Cardiac muscle cell (in vitro differentiated cells and primary cell): Measurements from ENCODE around the gene ITGB3. TPM values are rescaled to one million over a fixed set of nuclear protein-coding genes. Genes with fewer than 3 reads are reported as not detected.

ENCODE experiments used
- DNase-seq, 2 donors: peaks; one replicate each; pipeline versions ENCODE4 v3.0.0 to v3.0.0-alpha.2; 2010 to 2017; ENCODE audit warnings: low read depth in 1 of 2, low spot score in 1 of 2
- H3K27ac ChIP-seq: fragments of 200-600 bp; sonication (generic); 2 replicates; pipeline ENCODE4 v1.5.1; 2016
- H3K27me3 ChIP-seq: fragments of 200-600 bp; sonication (generic); 2 replicates; pipeline ENCODE4 v1.6.0; 2016; ENCODE audit warnings: control low read depth
- H3K36me3 ChIP-seq: fragments of 200-600 bp; sonication (generic); 2 replicates; pipeline ENCODE4 v1.5.1; 2016; ENCODE audit warnings: control low read depth
- H3K4me1 ChIP-seq: fragments of 200-600 bp; sonication (generic); 2 replicates; pipeline ENCODE4 v1.8.1; 2017; ENCODE audit warnings: low read depth, mild to moderate bottlenecking, mixed run types
- H3K4me3 ChIP-seq: fragments of 200-600 bp; sonication (generic); 2 replicates; pipeline ENCODE4 v1.5.1; 2016; ENCODE audit warnings: mild to moderate bottlenecking
- H3K9me3 ChIP-seq: fragments of 200-600 bp; sonication (generic); 2 replicates; pipeline ENCODE4 v1.5.1; 2017; ENCODE audit warnings: low read depth, mild to moderate bottlenecking, control low read depth
- polyA plus RNA-seq: library from polyadenylated mRNA; unstranded; fragments of >200 nt; fragmentation: Nextera tagmentation; extraction: Ambion mirVana; gene quantifications from 2 replicates; pipeline ENCODE4 v1.2.1, GENCODE V29; 2016
- total RNA-seq: library from RNA; depleted of rRNA; stranded (reverse); fragments of >200 nt; gene quantifications from 2 replicates; pipeline ENCODE4 v1.2.3, GENCODE V29; 2016
- TF ChIP-seq, protein P1 (sequence below): IDR thresholded peaks from 2 replicates; pipeline ENCODE4 v1.5.1; 2012; ENCODE audit warnings: low read depth, mild to moderate bottlenecking, low read length

ITGB3 gene
- total RNA-seq (11.8 and 20.0 TPM in 2 replicates), polyA plus RNA-seq (4.6 and 6.9 TPM in 2 replicates)

DNA sequence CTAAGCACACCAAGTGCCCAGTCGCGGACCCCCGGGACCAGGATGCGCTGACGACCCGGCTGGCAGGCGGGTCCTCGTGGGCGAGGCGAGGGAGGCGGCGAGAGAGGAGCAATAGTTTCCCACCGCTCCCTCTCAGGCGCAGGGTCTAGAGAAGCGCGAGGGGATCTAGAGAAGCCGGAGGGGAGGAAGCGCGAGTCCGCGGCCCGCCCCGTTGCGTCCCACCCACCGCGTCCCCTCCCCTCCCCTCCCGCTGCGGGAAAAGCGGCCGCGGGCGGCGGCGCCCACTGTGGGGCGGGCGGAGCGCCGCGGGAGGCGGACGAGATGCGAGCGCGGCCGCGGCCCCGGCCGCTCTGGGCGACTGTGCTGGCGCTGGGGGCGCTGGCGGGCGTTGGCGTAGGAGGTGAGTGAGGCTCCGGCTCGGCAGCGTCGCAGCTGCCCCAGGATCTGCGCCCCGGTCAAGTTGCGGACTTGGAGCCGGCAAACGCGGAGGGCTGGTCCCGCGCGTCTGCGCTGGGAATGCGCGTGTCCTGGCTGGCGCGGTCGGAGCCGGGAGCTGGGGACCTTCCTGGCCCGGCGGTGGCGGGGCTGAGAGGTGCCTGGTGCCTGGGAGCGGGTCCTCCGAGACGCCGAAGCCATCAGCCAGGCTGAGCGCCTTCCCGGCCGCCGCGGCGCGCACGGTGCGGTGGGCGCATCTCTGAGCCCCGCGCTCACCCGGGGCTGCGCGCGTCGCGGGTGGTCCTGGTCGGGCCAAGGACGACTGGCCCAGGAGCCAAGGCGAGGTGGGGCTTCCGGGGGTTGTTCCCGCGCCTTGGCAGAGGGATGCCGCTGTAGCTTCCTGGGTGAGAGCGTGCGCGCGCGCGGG lies at the start of gene ITGB3:
TSS of gene ITGB3 (plus strand) at position 287 of the 862 bp plus-strand sequence. CDS start at position 322, 35 bp downstream.
- Histone ChIP-seq H3K4me1 (peaks cover 11% of the 10 kb centered on the region), H3K4me3 (peak within 1 kb of the TSS; percentile 34), H3K27ac (no peak within 1 kb of the TSS), H3K9me3 (no peaks in the 10 kb centered on the region), H3K27me3 (peaks cover 24% of the 10 kb centered on the region), H3K36me3 (peaks cover 7% of the 10 kb centered on the region)
- TF ChIP-seq, protein P1, sequence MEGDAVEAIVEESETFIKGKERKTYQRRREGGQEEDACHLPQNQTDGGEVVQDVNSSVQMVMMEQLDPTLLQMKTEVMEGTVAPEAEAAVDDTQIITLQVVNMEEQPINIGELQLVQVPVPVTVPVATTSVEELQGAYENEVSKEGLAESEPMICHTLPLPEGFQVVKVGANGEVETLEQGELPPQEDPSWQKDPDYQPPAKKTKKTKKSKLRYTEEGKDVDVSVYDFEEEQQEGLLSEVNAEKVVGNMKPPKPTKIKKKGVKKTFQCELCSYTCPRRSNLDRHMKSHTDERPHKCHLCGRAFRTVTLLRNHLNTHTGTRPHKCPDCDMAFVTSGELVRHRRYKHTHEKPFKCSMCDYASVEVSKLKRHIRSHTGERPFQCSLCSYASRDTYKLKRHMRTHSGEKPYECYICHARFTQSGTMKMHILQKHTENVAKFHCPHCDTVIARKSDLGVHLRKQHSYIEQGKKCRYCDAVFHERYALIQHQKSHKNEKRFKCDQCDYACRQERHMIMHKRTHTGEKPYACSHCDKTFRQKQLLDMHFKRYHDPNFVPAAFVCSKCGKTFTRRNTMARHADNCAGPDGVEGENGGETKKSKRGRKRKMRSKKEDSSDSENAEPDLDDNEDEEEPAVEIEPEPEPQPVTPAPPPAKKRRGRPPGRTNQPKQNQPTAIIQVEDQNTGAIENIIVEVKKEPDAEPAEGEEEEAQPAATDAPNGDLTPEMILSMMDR: peak; percentile 38
- peak; percentile 86 to 88 for DNase-seq

DNA sequence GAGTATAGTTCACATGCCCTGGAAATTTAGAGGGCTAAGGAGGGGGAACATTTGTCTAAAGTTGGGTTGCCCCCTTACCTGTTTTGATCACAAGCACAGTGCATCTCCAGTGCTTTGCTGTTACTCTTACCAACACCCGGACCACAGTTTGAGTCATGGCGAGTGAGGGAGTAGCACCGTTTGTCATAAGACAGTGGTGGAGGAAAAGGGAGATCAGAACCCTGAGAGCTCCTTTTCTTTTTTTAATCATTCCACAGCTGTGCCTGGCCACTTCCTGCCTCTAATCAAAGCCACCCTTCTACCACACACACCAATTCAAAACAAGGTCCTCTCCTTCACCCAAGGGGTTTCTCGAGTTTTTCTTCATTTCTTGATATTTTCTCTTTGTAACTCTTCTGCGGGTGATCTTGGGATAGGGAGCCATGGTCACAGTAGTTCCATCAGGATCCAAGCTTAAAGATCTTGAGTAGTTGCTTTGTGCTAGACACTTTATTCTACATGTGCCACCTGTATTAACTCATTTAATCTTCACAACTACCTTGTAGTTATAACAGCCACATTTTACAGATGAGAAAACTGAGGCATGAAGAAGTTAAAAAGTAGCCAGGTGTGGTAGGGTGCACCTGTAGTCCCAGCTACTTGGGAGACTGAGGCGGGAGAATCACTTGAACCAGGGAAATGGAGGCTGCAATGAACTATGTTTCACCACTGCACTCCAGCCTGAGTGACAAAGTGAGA lies 49.5 kb upstream of the ITGB3 start:
- TF ChIP-seq, protein P1: no peak
- Histone ChIP-seq H3K36me3 (no peaks in the 10 kb centered on the region), H3K4me3 (no peak overlapping the region), H3K9me3 (no peaks in the 10 kb centered on the region), H3K4me1 (peaks cover 47% of the 10 kb centered on the region), H3K27me3 (no peaks in the 10 kb centered on the region), H3K27ac (peak overlapping the region; percentile 100)
- DNase-seq: peak in 1 of 2 donors; percentile 34

DNA sequence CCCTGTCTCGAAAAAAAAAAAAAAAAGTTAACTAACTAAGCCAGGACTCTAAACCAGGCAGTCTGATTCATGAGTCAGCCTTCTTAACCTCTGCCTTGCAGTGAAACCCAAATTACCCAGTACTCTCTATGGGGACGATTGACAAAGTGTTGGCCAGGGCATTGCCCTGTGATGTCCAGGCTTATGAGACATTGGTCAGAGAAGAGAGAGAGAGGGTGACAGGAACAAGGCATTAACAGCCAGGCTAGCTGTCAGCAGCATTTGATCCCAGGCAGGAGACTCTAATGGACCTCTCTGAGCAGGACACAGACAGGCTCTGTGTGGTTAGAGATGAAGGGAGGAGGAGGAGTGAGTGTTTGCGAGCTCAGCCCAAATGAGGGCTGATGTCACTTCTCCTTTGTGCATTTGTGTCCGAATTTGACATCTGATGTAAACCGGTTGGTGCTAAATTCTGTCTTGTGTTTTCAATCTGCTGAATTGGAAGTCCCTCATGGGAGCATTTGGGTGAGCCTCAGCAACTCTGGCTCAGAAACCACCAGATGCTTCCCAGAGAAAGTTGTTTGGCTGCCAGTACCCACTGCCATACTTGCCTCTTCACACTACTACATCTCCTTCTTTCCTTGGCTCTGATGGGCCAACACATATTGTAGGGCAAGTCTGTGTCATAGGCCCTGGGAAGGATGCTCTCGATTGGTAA lies 48.8 kb upstream of the ITGB3 start:
- Histone ChIP-seq H3K4me1 (peaks cover 47% of the 10 kb centered on the region), H3K27me3 (no peaks in the 10 kb centered on the region), H3K27ac (peak overlapping the region; percentile 100), H3K36me3 (peaks cover 4% of the 10 kb centered on the region), H3K4me3 (no peak overlapping the region), H3K9me3 (no peaks in the 10 kb centered on the region)
- peak in 1 of 2 donors; percentile 30 for DNase-seq
- TF ChIP-seq, protein P1: no peak

DNA sequence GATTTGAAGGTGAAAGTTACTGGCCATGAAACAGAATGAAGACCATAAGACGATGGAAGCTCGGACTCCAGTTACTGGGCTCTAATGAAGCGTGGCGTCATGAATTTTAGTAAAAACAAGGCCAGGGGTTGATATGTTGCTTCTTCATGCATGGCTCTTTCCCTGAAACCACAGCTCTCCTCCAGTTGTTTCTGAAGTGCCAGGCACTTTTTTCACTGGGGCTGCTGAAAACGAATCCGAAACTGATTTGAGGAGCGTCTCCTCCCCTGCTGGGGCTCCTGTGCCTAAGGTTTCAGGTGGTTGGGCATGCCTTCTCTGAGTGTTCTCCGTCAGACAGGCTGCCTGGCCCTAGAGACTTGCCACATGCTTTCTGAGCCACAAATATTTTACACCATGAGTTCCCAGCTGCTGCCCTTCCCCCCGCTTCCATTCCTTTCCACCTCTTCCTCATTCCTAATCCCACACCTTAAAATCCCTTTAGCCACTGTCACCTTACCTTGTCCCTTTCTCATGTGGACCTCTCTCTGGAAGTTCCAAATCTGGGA lies 48.1 kb upstream of the ITGB3 start:
- H3K27me3 ChIP-seq: no peaks in the 10 kb centered on the region
- H3K36me3 ChIP-seq: peaks cover 5% of the 10 kb centered on the region
- DNase-seq: peak; percentile 81 to 85
- peaks cover 47% of the 10 kb centered on the region for H3K4me1 ChIP-seq
- TF ChIP-seq, protein P1: no peak
- H3K27ac ChIP-seq: peak overlapping the region; percentile 100
- H3K9me3 ChIP-seq: no peaks in the 10 kb centered on the region
- H3K4me3 ChIP-seq: no peak overlapping the region
